ENCODE data around the gene TCF7L1. TPM values are rescaled to one million over a fixed set of nuclear protein-coding genes. Genes with fewer than 3 reads are reported as not detected.

TCF7L1 gene
- total RNA-seq, 1 experiment from 2014 or later, result 2.8 TPM

GRCh38 chr2:85257970-85258605 is 124.9 kb downstream of the TCF7L1 start:
- no peak for DNase-seq

GRCh38 chr2:85259101-85259590 is 126.0 kb downstream of the TCF7L1 start:
- Histone ChIP-seq H3K4me1 (replicated peaks; ENCODE audit: insufficient read depth) (peaks cover 71% of the 10 kb centered on the region), H4K20me1 (ENCODE audit: insufficient read depth) (no peaks in the 10 kb centered on the region), H3K9me2 (ENCODE audit: insufficient read depth) (no peaks in the 10 kb centered on the region), H3K4me3 (peak overlapping the region; percentile 6; the same call in 1 of the 2 replicates), H3K27ac (peak overlapping the region; percentile 73), H3K79me2 (ENCODE audit: low read depth) (no peaks in the 10 kb centered on the region), H3K27me3 (ENCODE audit: insufficient read depth, low read depth) (no peaks in the 10 kb centered on the region), H3K4me2 (peak overlapping the region; percentile 55), H3F3A (ENCODE audit: insufficient read depth, low read depth) (peaks cover 52% of the 10 kb centered on the region), H2AFZ (peak overlapping the region; percentile 0; the same call in 1 of the 2 replicates), H3K36me3 (ENCODE audit: low read depth) (no peaks in the 10 kb centered on the region), H3K9me3 (ENCODE audit: insufficient read depth, low read depth) (no peaks in the 10 kb centered on the region)
- no peak for TF ChIP-seq CTCF (conservative IDR thresholded peaks at IDR 0.05)
- no peak for TF ChIP-seq EZH2 (IDR thresholded peaks at IDR 0.05; ENCODE audit: low read depth)
- BruUV-seq (replicated peaks), result no TSS peak
- peak; percentile 75 to 97 for DNase-seq
- intact Hi-C loops (cut with micrococcal nuclease; ENCODE audit: unreplicated experiment), result no loop called here
- ChIA-PET CTCF (interaction anchor here (0.5 kb wide), 1 partner anchor 267 kb away, joined by 4 read pairs; no protein-coding TSS in a partner anchor), POLR2A (ENCODE audit: unreplicated experiment) (no interaction called here)

More at GRCh38 chr2:85257970-85258605, 124.9 kb downstream of the TCF7L1 start:
- no peaks in the 10 kb centered on the region for H3K9me2 ChIP-seq (ENCODE audit: insufficient read depth)
- H3K79me2 ChIP-seq (ENCODE audit: low read depth), result no peaks in the 10 kb centered on the region
- TF ChIP-seq EZH2 (IDR thresholded peaks at IDR 0.05; ENCODE audit: low read depth) (no peak), CTCF (conservative IDR thresholded peaks at IDR 0.05) (no peak)
- no peaks in the 10 kb centered on the region for H3K27me3 ChIP-seq (ENCODE audit: insufficient read depth, low read depth)
- H3K4me3 ChIP-seq, result no peak overlapping the region
- H3F3A ChIP-seq (ENCODE audit: insufficient read depth, low read depth), result peaks cover 52% of the 10 kb centered on the region
- ChIA-PET POLR2A (ENCODE audit: unreplicated experiment) (no interaction called here), CTCF (no interaction called here)
- H3K4me2 ChIP-seq, result peak overlapping the region; percentile 55
- no TSS peak for BruUV-seq (replicated peaks)
- peaks cover 68% of the 10 kb centered on the region for H3K4me1 ChIP-seq (replicated peaks; ENCODE audit: insufficient read depth)
- H4K20me1 ChIP-seq (ENCODE audit: insufficient read depth), result no peaks in the 10 kb centered on the region
- H3K9me3 ChIP-seq (ENCODE audit: insufficient read depth, low read depth), result no peaks in the 10 kb centered on the region
- H3K27ac ChIP-seq, result peak overlapping the region; percentile 73
- no peaks in the 10 kb centered on the region for H3K36me3 ChIP-seq (ENCODE audit: low read depth)
- intact Hi-C loops (cut with micrococcal nuclease; ENCODE audit: unreplicated experiment), result no loop called here
- H2AFZ ChIP-seq, result no peak overlapping the region

GRCh38 chr2:85259879-85260278 is 126.7 kb downstream of the TCF7L1 start:
- no peak for DNase-seq
- TF ChIP-seq EZH2 (IDR thresholded peaks at IDR 0.05; ENCODE audit: low read depth) (no peak), CTCF (conservative IDR thresholded peaks at IDR 0.05) (no peak)
- Histone ChIP-seq H3K4me1 (replicated peaks; ENCODE audit: insufficient read depth) (peaks cover 73% of the 10 kb centered on the region), H2AFZ (peak overlapping the region; percentile 0; the same call in 1 of the 2 replicates), H3K4me2 (peak overlapping the region; percentile 55), H3K27ac (peak overlapping the region; percentile 73), H3K27me3 (ENCODE audit: insufficient read depth, low read depth) (no peaks in the 10 kb centered on the region), H4K20me1 (ENCODE audit: insufficient read depth) (no peaks in the 10 kb centered on the region), H3F3A (ENCODE audit: insufficient read depth, low read depth) (peaks cover 52% of the 10 kb centered on the region), H3K9me2 (ENCODE audit: insufficient read depth) (no peaks in the 10 kb centered on the region), H3K4me3 (peak overlapping the region; percentile 6; the same call in 1 of the 2 replicates), H3K36me3 (ENCODE audit: low read depth) (no peaks in the 10 kb centered on the region), H3K9me3 (ENCODE audit: insufficient read depth, low read depth) (no peaks in the 10 kb centered on the region), H3K79me2 (ENCODE audit: low read depth) (no peaks in the 10 kb centered on the region)
- BruUV-seq (replicated peaks), result no TSS peak
- POLR2A ChIA-PET (ENCODE audit: unreplicated experiment), result no interaction called here
- intact Hi-C loops (cut with micrococcal nuclease; ENCODE audit: unreplicated experiment), result no loop called here
- CTCF ChIA-PET, result no interaction called here
